Right ventricle myocardium inferior (tissue), 1 donor: ENCODE measurements around the gene UBE2O. TPM values are rescaled to one million over a fixed set of nuclear protein-coding genes. Genes with fewer than 3 reads are reported as not detected.

Experiments
- ATAC-seq: fragments of 200-7000 bp; cut with Tn5 transposase; one replicate; pipeline ENCODE4 v1.9.1; 2020; ENCODE audit warnings: mild to moderate bottlenecking, moderate library complexity
- DNase-seq: peaks from one replicate; pipeline ENCODE4 v3.0.0; 2021; ENCODE audit errors: missing footprints
- intact Hi-C: fragments of 100-400 bp; cut with DNase I; formaldehyde crosslinking; loops from one replicate; pipeline ENCODE4 v1.11.0; 2022
- total RNA-seq: library from RNA; stranded (reverse); fragmentation: NEBNext Ultra II Directional; extraction: Animal tissue kit (Norgen Biotek cat#: 25700); gene quantifications from one replicate; pipeline ENCODE4 v1.2.1, GENCODE V29; 2021
- donor health status: DM: no; HTN: yes; CAD: no; lungs with severe emphysema.

Gene UBE2O
- total RNA-seq, 1 donor from 2014 or later = 35.4 TPM

GRCh38 chr17:76427501-76428231 is 25.3 kb downstream of the UBE2O start:
- no peak for ATAC-seq
- DNase-seq = no peak
- intact Hi-C loops = no loop called here

- intact Hi-C loops = no loop called here
- ATAC-seq (no peak), DNase-seq (no peak)
Measured at GRCh38 chr17:76426853-76427252, 26.1 kb downstream of the UBE2O start.

- DNase-seq (no peak), ATAC-seq (no peak)
- intact Hi-C loops = no loop called here
Measured at GRCh38 chr17:76422860-76423259, 30.1 kb downstream of the UBE2O start.

- no peak for ATAC-seq
Measured at GRCh38 chr17:76422406-76422805, 30.5 kb downstream of the UBE2O start.

GRCh38 chr17:76421044-76421407 is 31.9 kb downstream of the UBE2O start:
- DNase-seq (no peak), ATAC-seq (peak; percentile 81)
- intact Hi-C loops = no loop called here

More at GRCh38 chr17:76422406-76422805, 30.5 kb downstream of the UBE2O start:
- DNase-seq = no peak
- intact Hi-C loops = no loop called here

- intact Hi-C loops = no loop called here
- no peak for ATAC-seq
- no peak for DNase-seq
Measured at GRCh38 chr17:76420356-76421043, 32.5 kb downstream of the UBE2O start.

- intact Hi-C loops = no loop called here
- DNase-seq (no peak), ATAC-seq (peak; percentile 40)
Measured at GRCh38 chr17:76419576-76420260, 33.2 kb downstream of the UBE2O start.

- DNase-seq (no peak), ATAC-seq (no peak)
- intact Hi-C loops = no loop called here
Measured at GRCh38 chr17:76417499-76418143, 35.3 kb downstream of the UBE2O start.

- intact Hi-C loops = no loop called here
- no peak for ATAC-seq
- no peak for DNase-seq
Measured at GRCh38 chr17:76416899-76417298, 36.1 kb downstream of the UBE2O start.

GRCh38 chr17:76416457-76416856 is 36.5 kb downstream of the UBE2O start:
- no peak for DNase-seq
- no peak for ATAC-seq
- intact Hi-C loops = no loop called here

GRCh38 chr17:76415786-76416185 is 37.2 kb downstream of the UBE2O start:
- ATAC-seq (no peak), DNase-seq (no peak)
- intact Hi-C loops = no loop called here

GRCh38 chr17:76414334-76415295 is 38.3 kb downstream of the UBE2O start:
- ATAC-seq = peak; percentile 87
- DNase-seq = peak; percentile 90
- intact Hi-C loops = no loop called here

GRCh38 chr17:76411247-76411646 is 41.7 kb downstream of the UBE2O start:
- DNase-seq (no peak), ATAC-seq (no peak)
- intact Hi-C loops = no loop called here

- no peak for ATAC-seq
- no peak for DNase-seq
- intact Hi-C loops = no loop called here
Measured at GRCh38 chr17:76410328-76410965, 42.5 kb downstream of the UBE2O start.

GRCh38 chr17:76408037-76408849 is 44.7 kb downstream of the UBE2O start:
- intact Hi-C loops = loop anchor here (5.0 kb wide), 1 partner anchor 94 kb away; the partner anchor contains the start of gene RHBDF2
- no peak for DNase-seq
- no peak for ATAC-seq

GRCh38 chr17:76407509-76407908 is 45.4 kb downstream of the UBE2O start:
- ATAC-seq (no peak), DNase-seq (no peak)
- intact Hi-C loops = loop anchor here (2.0 to 5.0 kb wide), 2 partner anchors 51 to 95 kb away; partner anchors contain the start of gene RHBDF2
